IMR-90 (cell line): ENCODE measurements around the gene TRIM44.

Experiments used
- POLR2A ChIP-seq: IDR thresholded peaks from 2 replicates; pipeline ENCODE4 v1.6.1; 2012; ENCODE audit warnings: mild to moderate bottlenecking, low read depth, low read length
- TF ChIP-seq, protein P1 (sequence below): fragments of 150-350 bp; IDR thresholded peaks from 2 replicates; pipeline ENCODE4 v1.6.1; 2016; ENCODE audit warnings: low read depth, mild to moderate bottlenecking, low read length, moderate library complexity, borderline replicate concordance

DNA sequence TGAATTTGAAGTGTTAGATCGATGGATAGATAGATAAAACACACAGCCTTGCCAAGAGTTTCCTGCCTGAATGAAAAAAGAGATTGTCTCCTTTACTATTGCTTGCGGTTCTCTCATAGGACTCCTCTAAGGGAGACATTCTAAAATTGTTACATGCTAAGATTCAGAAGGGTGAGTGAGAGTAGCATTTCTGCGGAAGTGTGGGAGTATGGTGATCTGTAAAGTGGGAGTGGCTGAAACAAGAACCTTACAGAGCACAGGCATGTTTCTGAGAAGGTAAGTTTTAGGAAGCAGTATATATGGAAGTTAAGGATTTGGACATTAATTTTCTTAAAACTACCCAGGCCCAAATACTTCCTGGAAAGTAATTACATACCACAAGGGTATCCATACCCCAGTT, 139.6 kb downstream of the TRIM44 start:
- no peak for TF ChIP-seq POLR2A
- TF ChIP-seq, protein P1, sequence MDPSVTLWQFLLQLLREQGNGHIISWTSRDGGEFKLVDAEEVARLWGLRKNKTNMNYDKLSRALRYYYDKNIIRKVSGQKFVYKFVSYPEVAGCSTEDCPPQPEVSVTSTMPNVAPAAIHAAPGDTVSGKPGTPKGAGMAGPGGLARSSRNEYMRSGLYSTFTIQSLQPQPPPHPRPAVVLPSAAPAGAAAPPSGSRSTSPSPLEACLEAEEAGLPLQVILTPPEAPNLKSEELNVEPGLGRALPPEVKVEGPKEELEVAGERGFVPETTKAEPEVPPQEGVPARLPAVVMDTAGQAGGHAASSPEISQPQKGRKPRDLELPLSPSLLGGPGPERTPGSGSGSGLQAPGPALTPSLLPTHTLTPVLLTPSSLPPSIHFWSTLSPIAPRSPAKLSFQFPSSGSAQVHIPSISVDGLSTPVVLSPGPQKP = no peak
